Lower leg skin (tissue), 4 donors: Measurements from ENCODE around the gene MEST. TPM values are rescaled to one million over a fixed set of nuclear protein-coding genes. Genes with fewer than 3 reads are reported as not detected.

Source experiments
- DNase-seq, 2 donors: peaks; one replicate each; pipeline ENCODE4 v3.0.0-alpha.2; 2019; ENCODE audit warnings: low spot score in 2 of 2
- H3K4me3 ChIP-seq: fragments of 200-600 bp; sonication (generic); 2 replicates; pipeline ENCODE4 v1.5.1; 2017; ENCODE audit warnings: mild to moderate bottlenecking, low read depth; ENCODE audit not compliant: poor library complexity, severe bottlenecking
- CTCF ChIP-seq, 3 donors: fragments of 450-650 bp; IDR thresholded peaks; one replicate each; pipeline ENCODE4 v1.5.1; 2016; ENCODE audit warnings: antibody characterized with exemption in 3 of 3, mild to moderate bottlenecking in 3 of 3, moderate library complexity in 2 of 3
- POLR2A ChIP-seq, 2 donors: fragments of 450-650 bp; IDR thresholded peaks; one replicate each; pipeline ENCODE4 v1.6.1; 2016 to 2017; ENCODE audit warnings: antibody characterized with exemption in 2 of 2, mild to moderate bottlenecking in 1 of 2, moderate library complexity in 1 of 2
- WGBS, 2 donors: methylation state at CpG; one replicate each; pipeline ENCODE4 v1.1.5; 2018; 5-methylcytosine and 5-hydroxymethylcytosine counted together
- intact Hi-C: fragments of 100-400 bp; cut with DNase I; formaldehyde crosslinking; loops from one replicate; pipeline ENCODE4 v1.15.0; 2023; ENCODE audit warnings: low total_unique reads
- microRNA counts, 2 donors: library from miRNA; unstranded; fragments of <30 nt; microRNA quantifications; one replicate each; lab custom pipeline; 2016
- microRNA-seq, 2 donors: library from miRNA; unstranded; fragments of <30 nt; microRNA quantifications; one replicate each; pipeline ENCODE4, GENCODE V29; 2016; ENCODE audit warnings: borderline replicate concordance in 2 of 2, borderline number of aligned reads in 1 of 2
- total RNA-seq, 4 donors: library from RNA; depleted of rRNA; stranded (reverse); fragments of >200 nt; gene quantifications; one replicate each; pipeline ENCODE4 v1.1.0, GENCODE V29; 2016

MEST gene
- total RNA-seq, 4 donors from 2014 or later = 0.79 to 6.8 (median 4.9) TPM

GRCh38 chr7:130543487-130544010 is 51.7 kb downstream of the MEST start:
- no peak for DNase-seq
- H3K4me3 ChIP-seq = no peak overlapping the region
- 88 to 94% methylated on average over 2 of the region's 2 CpGs for WGBS, 2 donors
- intact Hi-C loops = no loop called here
- TF ChIP-seq POLR2A (IDR thresholded peaks at IDR 0.05) (no peak), CTCF (IDR thresholded peaks at IDR 0.05) (no peak)

GRCh38 chr7:130544356-130544755 is 52.5 kb downstream of the MEST start:
- no peak for TF ChIP-seq CTCF (IDR thresholded peaks at IDR 0.05)
- 92 to 98% methylated on average over 1 of the region's 1 CpG for WGBS, 2 donors
- DNase-seq = no peak

GRCh38 chr7:130553398-130554029 is 61.6 kb downstream of the MEST start:
- no peak for DNase-seq
- TF ChIP-seq POLR2A (IDR thresholded peaks at IDR 0.05) = no peak
- no peak for TF ChIP-seq CTCF (IDR thresholded peaks at IDR 0.05)
- H3K4me3 ChIP-seq = no peak overlapping the region
- WGBS, 2 donors = 92 to 95% methylated on average over 3 of the region's 3 CpGs
- intact Hi-C loops = no loop called here

More at GRCh38 chr7:130544356-130544755, 52.5 kb downstream of the MEST start:
- intact Hi-C loops = no loop called here
- H3K4me3 ChIP-seq = no peak overlapping the region

GRCh38 chr7:130554481-130554880 is 62.6 kb downstream of the MEST start:
- no peak for DNase-seq
- H3K4me3 ChIP-seq = no peak overlapping the region
- 93 to 94% methylated on average over 3 of the region's 3 CpGs for WGBS, 2 donors
- intact Hi-C loops = no loop called here
- no peak for TF ChIP-seq POLR2A (IDR thresholded peaks at IDR 0.05)
- no peak for TF ChIP-seq CTCF (IDR thresholded peaks at IDR 0.05)

MicroRNA genes within 50 kb of the gene (microRNA counts, 767-probe panel; counts per million panel counts)
- microRNA hsa-miR-335-5p (lab: Ali Mortazavi, UCI) = 0 to 358 counts per million in 2 donors

Small RNA genes lying within 50 kb of the gene (microRNA-seq; reads per million reads assigned to microRNA genes)
- 976 to 1,257 reads per million in 2 donors for gene MIR335

Other genes starting within 250 kb of the MEST start
- under 1 TPM in 1 of 4 donors, not detected in 3; 0.16 TPM for gene CPA2, start 225.2 kb upstream of the MEST start, total RNA-seq
- 100 to 1,000 TPM in 1 of 4 donors, 10 to 100 TPM in 3; 44.4 to 107 (median 66.1) TPM for gene CPA4, start 198.9 kb upstream of the MEST start, total RNA-seq
- gene CPA5, start 147.3 kb upstream of the MEST start, total RNA-seq = not detected
- gene CPA1, start 111.6 kb upstream of the MEST start, total RNA-seq = 1 to 10 TPM in 1 of 4 donors, not detected in 3; 1.8 TPM
- 1 to 10 TPM; 1.6 to 6.6 (median 3.0) TPM for gene CEP41, start 51.1 kb upstream of the MEST start, total RNA-seq
- gene COPG2, start 176.7 kb downstream of the MEST start, total RNA-seq = 10 to 100 TPM; 19.9 to 25.9 (median 23.8) TPM
- gene TSGA13, start 194.5 kb downstream of the MEST start, total RNA-seq = not detected
- under 1 TPM in 2 of 4 donors, not detected in 2; 0.07 to 0.16 TPM for gene KLF14, start 242.1 kb downstream of the MEST start, total RNA-seq